GM04503 (cell line): Measurements from ENCODE around the gene RIMS1.

Experiments used
- DNase-seq: peaks from one replicate; pipeline ENCODE4 v3.0.0-alpha.2; 2012; ENCODE audit warnings: low read depth

RIMS1 gene

DNA sequence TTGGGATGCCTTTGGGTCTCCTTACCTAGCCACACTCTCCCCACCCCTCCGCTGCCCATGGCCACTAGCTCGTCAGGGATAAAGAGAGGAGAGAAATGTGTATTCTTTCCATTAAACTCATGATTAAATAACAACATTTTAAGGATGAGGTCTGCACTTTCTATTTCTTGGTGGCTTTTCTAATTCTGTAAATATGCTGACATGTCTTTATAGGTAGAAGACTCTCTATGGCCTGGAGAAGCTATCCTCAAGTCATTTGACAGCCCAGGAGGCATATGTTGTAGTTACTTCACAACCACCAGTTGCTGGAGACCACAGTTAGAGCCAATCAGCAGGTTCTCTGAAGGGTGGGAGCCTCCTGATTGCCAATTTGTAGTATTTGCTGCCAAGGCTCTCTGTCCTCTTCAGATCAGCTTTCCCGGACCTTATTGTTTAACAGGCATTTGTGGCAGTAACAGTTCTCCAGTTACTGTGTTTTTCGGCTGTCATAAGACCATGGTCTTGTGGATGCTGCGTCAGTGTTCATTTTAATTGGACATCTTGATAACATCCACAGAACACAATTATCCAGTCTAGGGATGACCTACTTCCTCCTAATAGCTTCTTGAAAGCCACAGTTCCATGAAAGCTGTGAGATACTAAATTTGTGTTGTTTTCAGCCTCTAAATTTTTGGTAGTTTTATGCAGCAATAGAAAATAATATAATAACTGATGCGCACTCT is 530.6 kb downstream of the RIMS1 start:
- no peak for DNase-seq

DNA sequence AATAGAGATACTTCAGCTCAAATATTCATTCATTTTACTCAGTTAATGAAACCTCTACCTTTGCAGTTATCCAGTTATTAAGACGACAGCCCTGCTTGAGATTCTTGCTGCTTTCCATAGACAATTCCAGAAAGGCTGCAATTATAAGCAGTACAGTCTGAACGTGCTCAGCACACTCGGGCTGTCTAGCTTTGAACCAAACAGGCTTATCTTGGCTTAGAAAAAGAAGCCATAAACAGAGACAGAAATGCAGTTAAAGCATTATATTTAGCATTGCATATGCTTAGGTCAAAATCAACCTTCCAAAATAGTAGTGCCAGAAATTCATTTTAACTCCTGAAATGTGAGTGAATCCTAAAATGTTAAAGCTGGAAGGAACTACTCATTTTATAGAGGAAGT is 531.4 kb downstream of the RIMS1 start:
- no peak for DNase-seq

DNA sequence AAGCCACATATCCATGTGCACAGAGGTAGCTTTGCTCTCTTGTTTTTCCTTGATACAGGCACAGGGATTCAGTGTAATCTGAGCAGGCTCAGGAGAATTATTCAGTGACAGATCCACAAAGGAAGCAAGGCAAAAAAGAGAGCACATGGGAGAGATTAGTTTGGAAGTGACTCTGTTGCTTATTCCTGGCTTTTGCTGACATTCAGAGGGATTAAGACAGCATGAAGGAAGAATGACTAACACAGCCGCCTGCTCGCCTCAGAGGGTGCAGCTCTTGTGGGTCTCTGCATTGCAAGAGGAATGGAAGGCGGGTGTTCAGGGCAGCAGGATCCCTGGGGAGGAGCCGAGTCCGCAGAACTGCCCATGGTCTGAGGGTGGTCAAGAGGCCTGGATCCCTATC is 532.1 kb downstream of the RIMS1 start:
- DNase-seq = peak; percentile 85

DNA sequence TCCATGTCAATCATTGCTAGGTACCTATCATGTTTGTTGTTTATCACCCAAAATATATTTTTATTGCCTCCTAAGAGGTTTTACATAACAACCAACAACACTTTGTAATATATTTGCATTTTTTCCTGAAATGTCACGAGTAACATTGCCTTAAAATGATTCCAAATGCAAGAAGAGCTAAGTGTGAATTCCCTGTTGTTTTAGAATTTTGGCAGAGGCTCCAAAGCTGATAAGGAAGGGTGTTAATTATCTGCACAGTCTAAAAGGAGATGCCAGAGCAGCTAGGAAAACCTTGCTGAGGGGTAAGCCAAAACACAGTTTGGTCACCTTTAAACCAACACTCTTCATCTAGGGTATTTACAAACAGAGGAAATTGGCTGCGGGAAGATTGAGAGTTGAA is 533.6 kb downstream of the RIMS1 start:
- DNase-seq = no peak

DNA sequence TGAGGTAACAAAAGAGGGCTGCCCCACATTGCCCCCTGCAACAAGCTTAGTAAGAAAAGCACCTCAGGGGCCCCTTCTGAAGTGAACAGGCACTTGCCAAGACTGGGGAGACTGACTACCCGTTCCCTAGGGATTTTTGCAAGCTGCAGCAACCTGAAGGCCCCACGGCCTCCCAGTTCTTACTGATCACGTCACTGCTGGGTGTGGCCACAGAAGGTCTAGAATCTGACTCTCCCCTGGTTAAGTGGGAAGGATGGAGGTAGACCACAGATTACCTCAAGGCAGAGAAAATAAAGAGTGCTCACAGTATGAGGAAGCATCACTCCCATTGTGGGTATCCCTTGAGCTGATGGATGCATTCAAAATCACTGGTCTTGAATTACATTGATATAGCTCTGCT is 534.1 kb downstream of the RIMS1 start:
- no peak for DNase-seq

DNA sequence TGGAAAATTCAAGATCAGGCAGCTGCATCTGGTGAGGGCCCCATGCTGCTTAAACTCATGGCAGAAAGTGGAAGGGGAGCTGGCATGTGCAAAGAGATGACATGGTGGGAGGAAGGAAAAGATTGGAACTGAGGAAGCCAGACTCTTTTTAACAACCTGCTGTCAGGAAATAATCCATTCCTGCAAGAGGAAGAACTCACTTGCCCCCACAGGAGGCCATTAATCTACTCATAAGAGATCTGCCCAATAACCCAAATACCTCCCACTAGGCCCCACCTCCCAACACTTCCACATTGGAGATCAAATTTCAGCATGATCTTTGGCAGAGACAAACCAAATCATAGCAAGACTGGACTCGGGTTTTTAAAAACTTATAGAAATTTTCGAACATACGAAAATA is 535.0 kb downstream of the RIMS1 start:
- no peak for DNase-seq

DNA sequence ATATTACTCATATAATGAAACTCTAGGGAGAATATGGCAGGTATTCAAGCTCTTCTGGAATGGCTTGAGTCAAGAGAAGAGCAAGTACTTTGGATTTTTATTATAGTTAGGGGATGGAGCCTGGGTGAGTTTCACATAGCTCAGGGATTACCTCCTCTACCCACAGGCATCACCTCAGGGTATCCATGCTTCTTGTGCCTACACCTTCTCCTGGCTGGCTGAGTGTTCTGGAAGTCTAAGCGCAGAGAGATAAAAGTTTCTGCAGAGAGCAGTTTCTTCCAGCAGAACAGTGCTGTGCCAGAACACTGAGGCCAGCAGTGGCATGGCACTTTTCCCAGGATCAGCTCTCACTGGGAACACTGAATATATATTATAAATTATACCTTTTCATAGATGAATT is 535.8 kb downstream of the RIMS1 start:
- DNase-seq = peak; percentile 49

DNA sequence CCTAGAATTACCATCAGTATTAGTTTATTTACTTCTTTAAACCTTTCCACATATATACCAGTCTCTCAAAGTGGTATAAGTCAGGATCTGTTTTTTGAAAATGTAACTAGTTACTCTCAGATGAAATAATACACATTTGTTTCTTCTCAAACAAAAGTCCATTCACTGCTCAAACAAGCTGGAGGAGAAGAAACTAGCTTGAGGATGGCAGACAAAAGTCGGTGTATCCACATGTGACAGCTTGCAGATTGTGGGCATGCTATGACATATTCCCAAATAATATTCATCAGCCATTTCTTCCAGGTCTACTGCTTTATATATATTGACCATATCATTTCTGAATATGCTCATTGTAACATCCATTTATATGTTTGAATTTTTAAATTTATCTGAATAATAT is 538.1 kb downstream of the RIMS1 start:
- no peak for DNase-seq

DNA sequence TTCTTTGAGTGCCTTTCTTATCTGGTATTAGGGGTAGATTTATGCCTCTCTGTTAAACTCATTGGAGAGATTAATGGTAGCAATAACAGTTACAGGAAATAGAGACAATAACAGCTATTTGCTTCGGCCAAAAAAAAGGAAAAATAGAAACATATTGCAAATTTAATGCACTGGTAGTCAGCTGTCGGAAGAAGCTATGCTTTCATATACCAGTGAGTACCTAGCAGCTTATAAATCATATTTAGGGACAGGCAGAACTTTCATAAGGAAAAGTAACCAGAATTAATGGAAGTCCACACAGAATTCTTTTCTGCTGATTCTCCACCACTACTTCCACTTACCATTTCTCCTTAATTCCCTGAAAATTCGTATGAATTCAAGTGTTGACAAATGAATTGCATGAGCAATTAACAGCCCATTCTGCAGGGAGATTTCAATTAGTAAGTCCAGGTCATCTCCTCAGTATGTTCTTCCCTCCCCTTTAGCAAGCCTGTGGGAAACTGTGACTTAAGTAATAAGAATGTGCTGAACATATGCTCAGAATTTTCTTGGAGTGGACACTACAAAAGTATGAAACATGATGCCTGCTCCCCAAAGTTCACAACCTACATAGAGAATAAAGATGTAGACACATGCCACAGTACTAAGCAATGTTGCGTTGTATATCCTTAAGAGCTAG is 538.8 kb downstream of the RIMS1 start:
- peak; percentile 99 for DNase-seq

DNA sequence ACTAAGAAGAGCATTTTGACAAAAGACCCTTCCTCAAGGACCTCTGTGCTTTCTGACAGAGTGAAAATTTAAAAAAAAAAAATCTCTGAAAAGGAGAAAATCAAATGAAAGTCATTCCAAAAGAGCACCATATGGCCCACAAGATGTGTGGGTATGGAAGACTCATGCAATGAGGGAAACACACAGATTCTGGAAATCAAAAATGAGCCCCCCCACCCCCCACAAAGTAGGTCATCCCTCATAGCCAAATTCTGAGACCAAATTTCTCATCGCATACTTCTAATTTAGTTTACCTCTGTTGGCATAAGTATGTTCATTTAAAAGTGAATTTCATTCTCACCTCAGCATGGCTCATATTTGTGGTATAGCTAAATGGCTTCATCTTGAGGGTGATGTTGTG is 554.3 kb downstream of the RIMS1 start:
- no peak for DNase-seq

DNA sequence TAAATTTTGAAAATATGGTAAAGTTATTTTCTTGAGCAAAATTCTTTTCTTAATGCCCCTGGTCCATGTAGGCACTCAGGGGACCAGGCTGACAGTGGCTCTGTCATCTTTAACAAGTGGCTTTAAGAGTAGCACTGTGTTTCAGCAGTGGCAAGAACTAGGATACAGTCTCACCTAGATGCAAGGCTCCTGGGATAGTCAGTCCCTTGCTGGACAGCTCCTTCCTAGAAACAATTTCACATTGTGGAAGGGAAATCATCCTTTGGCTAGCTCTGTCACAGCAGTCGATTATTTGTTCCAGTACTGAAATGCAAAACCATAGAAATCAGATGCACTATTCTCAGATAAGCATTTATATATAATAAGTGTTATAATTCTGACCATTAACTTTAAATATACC is 560.1 kb downstream of the RIMS1 start:
- no peak for DNase-seq
